PC-3 (cell line): ENCODE results near the gene CCL21.

Source experiments
- CTCF ChIP-seq: fragments of 300-600 bp; sonication (generic); conservative IDR thresholded peaks from 2 replicates; pipeline ENCODE4 v1.5.1; 2017; ENCODE audit warnings: antibody characterized with exemption, low read depth, mild to moderate bottlenecking, low read length
- EZH2 ChIP-seq: fragments of 300-600 bp; sonication (generic); IDR thresholded peaks from one replicate; pipeline ENCODE4 v1.6.1; 2017; ENCODE audit warnings: antibody characterized with exemption, mild to moderate bottlenecking, low read length; ENCODE audit not compliant: unreplicated experiment
- EZH2phosphoT487 ChIP-seq: fragments of 300-600 bp; sonication (generic); IDR thresholded peaks from 2 replicates; pipeline ENCODE4 v1.6.1; 2018; ENCODE audit warnings: mild to moderate bottlenecking, antibody characterized with exemption, low read length, borderline replicate concordance

GRCh38 chr9:34732478-34732877 lies 22.5 kb upstream of the CCL21 start:
- no peak for TF ChIP-seq CTCF
- no peak for TF ChIP-seq EZH2phosphoT487
- no peak for TF ChIP-seq EZH2
